H9 (cell line): ENCODE measurements around the gene PGGHG. TPM values are rescaled to one million over a fixed set of nuclear protein-coding genes. Genes with fewer than 3 reads are reported as not detected.
"Not testable (repeated sequence)": the region's sequence is repeated elsewhere in the genome, so short reads cannot be mapped to it uniquely, and the experiment has no call there.

ENCODE experiments used
- DNase-seq: peaks from one replicate; pipeline ENCODE4 v3.0.0-alpha.2; 2017
- H2AFZ ChIP-seq: one replicate; pipeline ENCODE4 v1.6.1; 2013; ENCODE audit warnings: mild to moderate bottlenecking, low read length, control low read depth, moderate library complexity
- H2AK5ac ChIP-seq: 2 replicates; pipeline ENCODE4 v1.6.1; 2013; ENCODE audit warnings: low read length, control low read depth, mixed read lengths; ENCODE audit not compliant: insufficient read length
- H2BK120ac ChIP-seq: one replicate; pipeline ENCODE4 v1.6.1; 2013; ENCODE audit warnings: low read depth, mild to moderate bottlenecking, low read length, control low read depth, inconsistent platforms; ENCODE audit not compliant: poor library complexity, severe bottlenecking
- H2BK12ac ChIP-seq: 2 replicates; pipeline ENCODE4 v1.6.1; 2013; ENCODE audit warnings: low read length, control low read depth, mixed read lengths, low read depth; ENCODE audit not compliant: insufficient read length
- H2BK15ac ChIP-seq: 2 replicates; pipeline ENCODE4 v1.6.1; 2013; ENCODE audit warnings: low read depth, low read length, control low read depth
- H2BK20ac ChIP-seq: one replicate; pipeline ENCODE4 v1.6.1; 2013; ENCODE audit warnings: low read depth, mild to moderate bottlenecking, low read length, control low read depth, inconsistent platforms; ENCODE audit not compliant: poor library complexity, severe bottlenecking
- H2BK5ac ChIP-seq: 2 replicates; pipeline ENCODE4 v1.6.1; 2013; ENCODE audit warnings: low read length, control low read depth, mixed read lengths; ENCODE audit not compliant: insufficient read length
- H3K14ac ChIP-seq: 2 replicates; pipeline ENCODE4 v1.6.1; 2013; ENCODE audit warnings: low read length, control low read depth; ENCODE audit not compliant: insufficient read depth
- H3K18ac ChIP-seq: 2 replicates; pipeline ENCODE4 v1.6.1; 2013; ENCODE audit warnings: low read depth, mild to moderate bottlenecking, mixed read lengths, low read length, control low read depth; ENCODE audit not compliant: insufficient read length
- H3K23ac ChIP-seq: 2 replicates; pipeline ENCODE4 v1.6.1; 2013; ENCODE audit warnings: low read length, control low read depth, mixed read lengths, low read depth; ENCODE audit not compliant: insufficient read length
- H3K23me2 ChIP-seq: 2 replicates; pipeline ENCODE4 v1.6.1; 2013; ENCODE audit warnings: low read depth, mild to moderate bottlenecking, mixed read lengths, low read length, control low read depth; ENCODE audit not compliant: insufficient read length, poor library complexity, severe bottlenecking
- H3K27ac ChIP-seq: 2 replicates; pipeline ENCODE4 v1.5.1; 2013; ENCODE audit warnings: low read length, control low read depth, mixed read lengths, low read depth; ENCODE audit not compliant: insufficient read length
- H3K27me3 ChIP-seq: 2 replicates; pipeline ENCODE4 v1.6.1; 2013; ENCODE audit warnings: low read length, control low read depth, inconsistent platforms; ENCODE audit not compliant: insufficient read depth
- H3K4ac ChIP-seq: 2 replicates; pipeline ENCODE4 v1.6.1; 2013; ENCODE audit warnings: low read depth, mild to moderate bottlenecking, control low read depth, inconsistent platforms, low read length, moderate library complexity
- H3K4me1 ChIP-seq: 2 replicates; pipeline ENCODE4 v1.6.1; 2013; ENCODE audit warnings: low read length, control low read depth, inconsistent platforms; ENCODE audit not compliant: insufficient read depth
- H3K4me2 ChIP-seq: 2 replicates; pipeline ENCODE4 v1.6.1; 2013; ENCODE audit warnings: low read length, control low read depth, mixed read lengths; ENCODE audit not compliant: insufficient read length, insufficient read depth
- H3K56ac ChIP-seq: 2 replicates; pipeline ENCODE4 v1.6.1; 2013; ENCODE audit warnings: low read depth, mild to moderate bottlenecking, mixed read lengths, low read length, control low read depth; ENCODE audit not compliant: insufficient read length
- H3K79me1 ChIP-seq: 2 replicates; pipeline ENCODE4 v1.6.1; 2013; ENCODE audit warnings: low read depth, mild to moderate bottlenecking, moderate library complexity, low read length, control low read depth, inconsistent platforms; ENCODE audit not compliant: insufficient read depth, poor library complexity, severe bottlenecking
- H3K79me2 ChIP-seq: 2 replicates; pipeline ENCODE4 v1.6.1; 2013; ENCODE audit warnings: low read length, control low read depth, inconsistent platforms; ENCODE audit not compliant: insufficient read depth
- H3K9ac ChIP-seq: 2 replicates; pipeline ENCODE4 v1.6.1; 2013; ENCODE audit warnings: low read length, control low read depth, mixed read lengths; ENCODE audit not compliant: insufficient read length; ENCODE audit errors: extremely low read depth
- H3K9me3 ChIP-seq: one replicate; pipeline ENCODE4 v1.6.1; 2013; ENCODE audit warnings: low read depth, low read length, inconsistent platforms; ENCODE audit not compliant: control insufficient read depth
- H3T11ph ChIP-seq: one replicate; pipeline ENCODE4 v1.6.1; 2013; ENCODE audit warnings: mild to moderate bottlenecking, low read length, control low read depth, inconsistent platforms
- H4K20me1 ChIP-seq: one replicate; pipeline ENCODE4 v1.6.1; 2013; ENCODE audit not compliant: control insufficient read depth, insufficient read length, insufficient read depth
- H4K5ac ChIP-seq: 2 replicates; pipeline ENCODE4 v1.6.1; 2013; ENCODE audit warnings: low read depth, mild to moderate bottlenecking, mixed read lengths, low read length, control low read depth; ENCODE audit not compliant: insufficient read length
- H4K8ac ChIP-seq: replicated peaks from 2 replicates; pipeline ENCODE4 v1.6.1; 2013; ENCODE audit warnings: low read length, control low read depth, mixed read lengths, low read depth; ENCODE audit not compliant: insufficient read length
- H4K91ac ChIP-seq: 2 replicates; pipeline ENCODE4 v1.6.1; 2013; ENCODE audit warnings: low read depth, mild to moderate bottlenecking, moderate library complexity, mixed read lengths, low read length, control low read depth; ENCODE audit not compliant: insufficient read length
- H3K27ac Mint-ChIP-seq, 3 experiments: 2 replicates in 2 of 3; 3 replicates in 1 of 3; pipeline ENCODE4 v1.8.0; 2020 to 2021; ENCODE audit warnings: mixed read lengths in 3 of 3, mild to moderate bottlenecking in 1 of 3, moderate library complexity in 1 of 3
- H3K27me3 Mint-ChIP-seq: 2 replicates; pipeline ENCODE4 v1.8.0; 2021; ENCODE audit warnings: low read depth, mild to moderate bottlenecking, moderate library complexity, mixed read lengths
- H3K36me3 Mint-ChIP-seq, 3 experiments: 2 replicates in 2 of 3; 3 replicates in 1 of 3; pipeline ENCODE4 v1.8.0; 2020 to 2021; ENCODE audit warnings: low read depth in 3 of 3, mixed read lengths in 3 of 3; ENCODE audit not compliant: insufficient read depth in 1 of 3
- H3K4me1 Mint-ChIP-seq, 2 experiments: 2 replicates each; pipeline ENCODE4 v1.8.0; 2020; ENCODE audit warnings: mixed read lengths in 2 of 2
- H3K4me3 Mint-ChIP-seq, 2 experiments: 2 replicates in 1 of 2; 3 replicates in 1 of 2; pipeline ENCODE4 v1.8.0; 2020 to 2021; ENCODE audit warnings: mild to moderate bottlenecking in 2 of 2, mixed read lengths in 2 of 2, moderate library complexity in 1 of 2
- H3K9me3 Mint-ChIP-seq, 2 experiments: 2 replicates in 1 of 2; 3 replicates in 1 of 2; pipeline ENCODE4 v1.8.0; 2020; ENCODE audit warnings: mild to moderate bottlenecking in 2 of 2, mixed read lengths in 2 of 2, moderate library complexity in 1 of 2
- WGBS: extraction: QIAGEN DNeasy Blood & Tissue Kit; methylation state at CpG from one replicate; pipeline ENCODE4 v1.1.7; 2013; ENCODE audit warnings: missing lambda C conversion rate, low lambda C conversion rate, mixed read lengths; ENCODE audit not compliant: insufficient read length; ENCODE audit errors: extremely low coverage; 5-methylcytosine and 5-hydroxymethylcytosine counted together
- total RNA-seq: library from RNA; stranded (reverse); gene quantifications from 2 replicates; pipeline ENCODE4 v1.2.1, GENCODE V29; 2021
- TF ChIP-seq, protein P1 (sequence below): fragments of 200-600 bp; sonication (generic); conservative IDR thresholded peaks from 3 replicates; pipeline ENCODE4 v1.8.0; 2021; ENCODE audit warnings: antibody characterized with exemption, mild to moderate bottlenecking

PGGHG gene
- total RNA-seq, 1 experiment from 2014 or later = 58.3 TPM

DNA sequence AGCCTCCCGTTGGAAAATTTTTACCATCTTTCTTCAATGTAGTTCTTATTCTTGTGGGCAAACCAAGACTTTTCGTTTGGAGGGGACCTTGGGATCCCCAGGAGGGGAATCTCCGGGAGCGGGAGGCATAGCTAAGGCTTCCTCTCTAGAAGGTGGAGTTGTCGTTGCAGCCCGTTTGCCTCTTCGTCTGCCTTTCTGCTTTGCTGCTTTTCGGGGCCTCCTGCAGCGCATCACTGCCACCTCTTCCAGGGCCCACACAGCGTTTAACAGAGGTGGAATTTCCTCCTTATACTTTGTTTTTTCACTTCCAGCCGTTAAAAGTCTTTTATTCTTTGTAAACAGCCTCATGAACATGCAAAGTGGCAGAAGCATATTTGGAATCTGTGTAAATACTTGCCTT, 35.2 kb downstream of the PGGHG start:
- H2BK120ac ChIP-seq = no peak overlapping the region
- no peak overlapping the region for H3T11ph ChIP-seq
- H3K9me3 Mint-ChIP-seq = no peaks in the 10 kb centered on the region
- H3K79me1 ChIP-seq = no peaks in the 10 kb centered on the region
- H3K4me3 Mint-ChIP-seq = no peak overlapping the region
- H3K56ac ChIP-seq = no peak overlapping the region
- H4K8ac ChIP-seq = no peak overlapping the region
- H2BK20ac ChIP-seq = no peak overlapping the region
- peaks cover 13% of the 10 kb centered on the region for H3K23me2 ChIP-seq
- peaks cover 30 to 39% of the 10 kb centered on the region in 2 experiments for H3K4me1 Mint-ChIP-seq
- TF ChIP-seq, protein P1, sequence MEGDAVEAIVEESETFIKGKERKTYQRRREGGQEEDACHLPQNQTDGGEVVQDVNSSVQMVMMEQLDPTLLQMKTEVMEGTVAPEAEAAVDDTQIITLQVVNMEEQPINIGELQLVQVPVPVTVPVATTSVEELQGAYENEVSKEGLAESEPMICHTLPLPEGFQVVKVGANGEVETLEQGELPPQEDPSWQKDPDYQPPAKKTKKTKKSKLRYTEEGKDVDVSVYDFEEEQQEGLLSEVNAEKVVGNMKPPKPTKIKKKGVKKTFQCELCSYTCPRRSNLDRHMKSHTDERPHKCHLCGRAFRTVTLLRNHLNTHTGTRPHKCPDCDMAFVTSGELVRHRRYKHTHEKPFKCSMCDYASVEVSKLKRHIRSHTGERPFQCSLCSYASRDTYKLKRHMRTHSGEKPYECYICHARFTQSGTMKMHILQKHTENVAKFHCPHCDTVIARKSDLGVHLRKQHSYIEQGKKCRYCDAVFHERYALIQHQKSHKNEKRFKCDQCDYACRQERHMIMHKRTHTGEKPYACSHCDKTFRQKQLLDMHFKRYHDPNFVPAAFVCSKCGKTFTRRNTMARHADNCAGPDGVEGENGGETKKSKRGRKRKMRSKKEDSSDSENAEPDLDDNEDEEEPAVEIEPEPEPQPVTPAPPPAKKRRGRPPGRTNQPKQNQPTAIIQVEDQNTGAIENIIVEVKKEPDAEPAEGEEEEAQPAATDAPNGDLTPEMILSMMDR = no peak
- WGBS = no CpG with 5 or more reads among the region's 11 CpGs
- H2BK12ac ChIP-seq = no peak overlapping the region
- no peak overlapping the region for H3K27ac ChIP-seq
- peaks cover 1% of the 10 kb centered on the region; the same call in 1 of the 2 replicates for H3K27me3 Mint-ChIP-seq
- no peaks in the 10 kb centered on the region for H3K27me3 ChIP-seq
- no peak overlapping the region for H2AFZ ChIP-seq
- no peak overlapping the region for H2AK5ac ChIP-seq
- H3K14ac ChIP-seq = no peak overlapping the region
- H3K4ac ChIP-seq = no peak overlapping the region
- peaks cover 0 to 2% (median 2%) of the 10 kb centered on the region in 3 experiments; a peak in 2 of 7 replicates for H3K36me3 Mint-ChIP-seq
- no peaks in the 10 kb centered on the region for H4K20me1 ChIP-seq
- H4K5ac ChIP-seq = no peak overlapping the region
- no peak overlapping the region for H2BK15ac ChIP-seq
- no peaks in the 10 kb centered on the region for H3K9me3 ChIP-seq
- DNase-seq = no peak
- peak overlapping the region in 1 of 3 experiments; percentile 31; a peak in 1 of 7 replicates for H3K27ac Mint-ChIP-seq
- no peak overlapping the region for H3K9ac ChIP-seq
- peaks cover 4% of the 10 kb centered on the region; the same call in 1 of the 2 replicates for H3K4me1 ChIP-seq
- H3K23ac ChIP-seq = no peak overlapping the region
- H4K91ac ChIP-seq = no peak overlapping the region
- no peak overlapping the region for H2BK5ac ChIP-seq
- H3K4me2 ChIP-seq = no peak overlapping the region
- no peaks in the 10 kb centered on the region for H3K79me2 ChIP-seq
- H3K18ac ChIP-seq = no peak overlapping the region

DNA sequence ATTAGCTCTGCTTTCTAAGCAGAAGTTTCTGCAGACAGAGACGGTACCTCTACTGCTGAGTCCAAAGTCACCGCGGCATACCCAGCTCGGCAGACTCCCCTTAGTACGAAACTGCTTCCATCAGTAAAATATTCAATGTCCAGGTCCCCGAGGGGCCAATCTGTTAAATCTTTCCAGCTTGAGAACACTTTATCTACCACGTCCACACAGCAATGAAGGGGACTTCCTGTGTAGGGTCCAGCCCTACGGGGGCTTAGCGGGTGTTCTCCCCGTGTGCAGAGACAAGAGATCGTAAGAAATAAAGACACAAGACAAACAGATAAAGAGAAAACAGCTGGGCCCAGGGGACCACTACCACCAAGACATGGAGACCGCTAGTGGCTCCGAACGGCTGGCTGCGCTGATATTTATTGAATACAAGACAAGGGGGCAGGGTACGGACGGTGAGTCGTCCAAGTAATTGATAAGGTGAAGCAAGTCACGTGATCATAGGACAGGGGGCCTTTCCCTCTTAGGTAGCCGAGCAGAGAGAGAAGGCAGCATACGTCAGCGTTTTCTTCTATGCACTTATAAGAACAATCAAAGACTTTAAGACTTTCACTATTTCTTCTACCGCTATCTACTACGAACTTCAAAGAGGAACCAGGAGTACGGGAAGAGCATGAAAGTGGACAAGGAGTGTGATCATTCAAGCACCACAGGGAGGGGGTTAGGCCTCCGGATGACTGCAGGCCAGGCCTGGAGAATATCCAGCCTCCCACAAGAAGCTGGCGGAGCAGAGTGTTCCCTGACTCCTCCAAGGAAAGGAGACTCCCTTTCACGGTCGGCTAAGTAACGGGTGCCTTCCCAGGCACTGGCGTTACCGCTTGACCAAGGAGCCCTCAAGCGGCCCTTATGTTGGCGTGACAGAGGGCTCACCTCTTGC, 35.9 kb downstream of the PGGHG start:
- H3K4me2 ChIP-seq, H3K4me1 ChIP-seq, H3K9me3 ChIP-seq, H3K79me2 ChIP-seq, H3K9ac ChIP-seq, H3K23me2 ChIP-seq, H3K79me1 ChIP-seq, H3K4ac ChIP-seq, H3K18ac ChIP-seq, H4K91ac ChIP-seq, H2AFZ ChIP-seq, H3T11ph ChIP-seq, H2AK5ac ChIP-seq, H3K4me3 Mint-ChIP-seq, H3K14ac ChIP-seq, H3K27me3 ChIP-seq, H2BK12ac ChIP-seq, H3K56ac ChIP-seq, H3K27ac ChIP-seq, H2BK120ac ChIP-seq, H3K9me3 Mint-ChIP-seq, H3K27me3 Mint-ChIP-seq, H4K5ac ChIP-seq, DNase-seq, H4K20me1 ChIP-seq, H3K23ac ChIP-seq, H3K36me3 Mint-ChIP-seq, H2BK15ac ChIP-seq, H2BK20ac ChIP-seq, H4K8ac ChIP-seq, H2BK5ac ChIP-seq: not testable (repeated sequence)
- peak overlapping the region in 2 of 3 experiments; percentile 44 to 73; a peak in 4 of 7 replicates for H3K27ac Mint-ChIP-seq
- WGBS = no CpG with 5 or more reads among the region's 34 CpGs
- peaks cover 28 to 39% of the 10 kb centered on the region in 2 experiments for H3K4me1 Mint-ChIP-seq
